HepG2 (cell line): ENCODE measurements around the gene TMEM50B.

Experiments
- JUNB ChIP-seq: sonication (generic); formaldehyde crosslinking; IDR thresholded peaks from 2 replicates; pipeline ENCODE4 v1.8.0; 2022; ENCODE audit warnings: missing genetic modification reagents, mild to moderate bottlenecking, borderline replicate concordance
- MAZ ChIP-seq, 2 experiments: sonication (generic) in 1 of 2; formaldehyde crosslinking in 1 of 2; IDR thresholded peaks; 2 replicates each; pipeline versions ENCODE4 v1.5.0 to v1.6.1; 2012 to 2020; ENCODE audit warnings: low read depth in 2 of 2, mild to moderate bottlenecking in 2 of 2, borderline replicate concordance in 1 of 2, improper control_type of control experiment in 1 of 2, low read length in 1 of 2, missing genetic modification reagents in 1 of 2, moderate library complexity in 1 of 2
- NCOA2 ChIP-seq: sonication (generic); formaldehyde crosslinking; IDR thresholded peaks from 2 replicates; pipeline ENCODE4 v1.8.0; 2022; ENCODE audit warnings: inconsistent platforms
- TBL1XR1 ChIP-seq: fragments of 150-350 bp; IDR thresholded peaks from 2 replicates; pipeline ENCODE4 v1.6.1; 2014; ENCODE audit warnings: borderline replicate concordance, low read length; ENCODE audit not compliant: partially characterized antibody

DNA sequence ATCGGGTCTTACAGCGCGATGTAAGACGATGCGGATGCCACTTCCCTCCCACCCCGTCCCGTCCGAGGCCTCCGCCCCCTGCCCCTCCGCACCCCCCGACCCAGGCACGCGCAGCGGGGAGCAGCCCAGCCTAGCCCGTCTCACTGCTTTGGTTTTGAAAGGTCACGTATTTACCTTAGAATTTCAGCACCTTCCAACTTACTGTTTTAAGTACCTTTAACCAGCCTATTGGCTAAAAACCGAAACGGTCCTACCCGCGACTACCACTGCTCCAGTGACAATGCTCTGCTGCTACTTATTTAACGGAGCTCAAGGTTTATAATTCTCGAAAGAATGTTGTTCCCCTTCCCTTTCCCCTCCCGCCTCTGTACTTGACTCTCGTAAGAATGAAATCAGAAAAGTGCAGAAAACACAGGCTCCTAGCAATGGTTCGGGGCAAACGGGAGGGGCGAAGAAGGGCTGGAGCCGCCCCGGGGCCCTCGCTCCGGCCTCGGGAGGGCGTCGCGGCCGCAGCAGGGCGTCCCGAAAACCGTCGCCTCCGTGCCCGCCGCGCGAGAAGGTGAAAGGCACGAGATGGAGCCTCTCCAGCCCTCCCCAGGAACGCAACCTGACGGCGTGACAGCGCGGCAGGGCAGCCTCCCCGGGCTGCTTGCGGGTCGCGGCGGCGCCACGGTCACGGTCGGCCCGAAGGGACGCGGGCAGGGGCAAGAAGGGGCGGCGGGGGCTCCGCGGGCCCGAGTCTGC lies 667 bp downstream of the TMEM50B start:
- no peak for TF ChIP-seq TBL1XR1
- no peak for TF ChIP-seq MAZ (IDR thresholded peaks at IDR 0.05; ENCODE audit: borderline replicate concordance, low read depth, low read length)
- no peak for TF ChIP-seq MAZ (CRISPR knock-in tag; IDR thresholded peaks at IDR 0.05; ENCODE audit: low read depth)
- no peak; the same call in 1 of the 2 replicates for TF ChIP-seq NCOA2 (CRISPR knock-in tag)
- no peak for TF ChIP-seq JUNB
